GM23248 (cell line): ENCODE results near the gene LAPTM5.

Experiments
- EZH2 ChIP-seq: fragments of 200-600 bp; sonication (generic); IDR thresholded peaks from 2 replicates; pipeline ENCODE4 v1.6.1; 2018; ENCODE audit warnings: antibody characterized with exemption, mild to moderate bottlenecking; ENCODE audit not compliant: insufficient read depth, poor library complexity, severe bottlenecking
- EZH2phosphoT487 ChIP-seq: fragments of 200-600 bp; sonication (generic); IDR thresholded peaks from 2 replicates; pipeline ENCODE4 v1.6.1; 2018; ENCODE audit warnings: antibody characterized with exemption, moderate library complexity, mild to moderate bottlenecking, low read depth; ENCODE audit not compliant: insufficient read depth

DNA sequence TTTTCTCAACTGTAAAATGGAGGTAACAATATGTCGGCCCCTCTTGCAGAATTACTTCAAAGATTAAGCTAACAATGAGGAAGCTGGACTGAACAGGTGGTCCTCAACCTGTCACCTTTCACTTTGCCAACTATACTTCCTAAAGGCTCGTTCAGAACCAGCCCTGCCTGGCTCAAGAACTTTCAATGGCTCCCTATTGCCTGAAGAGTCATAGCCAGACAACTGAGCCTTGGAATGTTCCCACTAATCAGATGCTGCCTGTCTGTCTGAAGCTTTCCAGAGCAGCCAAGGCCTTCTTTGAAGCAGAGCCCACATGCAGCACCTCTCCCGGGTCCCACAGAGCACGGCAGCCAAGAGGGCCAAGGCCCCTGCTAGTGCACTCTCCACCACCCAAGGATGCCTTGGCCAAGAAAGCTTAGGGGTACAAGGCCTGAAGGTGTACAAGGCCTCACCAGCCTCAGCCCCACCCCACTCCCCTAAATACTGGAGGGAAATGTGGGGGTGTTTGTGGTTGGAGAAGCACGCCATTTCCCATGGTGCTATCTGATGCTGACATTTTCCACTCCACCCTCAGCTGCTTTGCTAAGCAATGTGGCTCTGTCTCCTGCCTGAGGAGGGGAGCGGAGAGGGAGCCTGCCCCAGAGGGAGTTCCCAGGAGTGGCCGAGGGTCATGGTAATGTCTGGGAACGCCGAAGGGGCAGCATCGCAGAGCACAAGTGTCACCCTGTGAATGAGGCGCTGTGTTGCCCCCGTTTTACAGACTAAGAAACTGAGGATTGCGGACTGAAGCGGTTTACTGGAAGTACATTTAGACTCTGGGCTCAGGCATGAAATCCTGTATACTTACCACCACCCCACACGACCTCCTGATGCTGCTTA, 8.2 kb upstream of the LAPTM5 start:
- TF ChIP-seq EZH2 (no peak), EZH2phosphoT487 (no peak)
